Iris pigment epithelial cell (primary cell): ENCODE results near the gene HEXB.
"Not testable (repeated sequence)": the region's sequence is repeated elsewhere in the genome, so short reads cannot be mapped to it uniquely, and the experiment has no call there.

ENCODE experiments used
- DNase-seq: peaks from one replicate; pipeline ENCODE4 v3.0.0-alpha.2; 2011; ENCODE audit warnings: low read depth

The HEXB gene

GRCh38 chr5:74738406-74738805 is 53.4 kb downstream of the HEXB start:
- DNase-seq = no peak

- DNase-seq = not testable (repeated sequence)
These were observed 63.7 kb downstream of the HEXB start for GRCh38 chr5:74748742-74749141.

GRCh38 chr5:74761241-74761640 is 76.2 kb downstream of the HEXB start:
- no peak for DNase-seq

GRCh38 chr5:74762599-74762998 is 77.6 kb downstream of the HEXB start:
- peak; percentile 79 for DNase-seq

GRCh38 chr5:74763504-74763903 is 78.5 kb downstream of the HEXB start:
- DNase-seq = peak; percentile 31

- no peak for DNase-seq
These were observed 80.2 kb downstream of the HEXB start for GRCh38 chr5:74765201-74765600.

- no peak for DNase-seq
These were observed 80.9 kb downstream of the HEXB start for GRCh38 chr5:74765929-74766328.

- peak; percentile 55 for DNase-seq
These were observed 81.4 kb downstream of the HEXB start for GRCh38 chr5:74766418-74766848.

- peak; percentile 96 for DNase-seq
These were observed 82.0 kb downstream of the HEXB start, which contains the start of the genes GFM2 and NSA2 for GRCh38 chr5:74766849-74767578. GFM2 (minus strand) TSS chr5:74767117; CDS start chr5:74763742, 3,375 bp downstream. NSA2 (plus strand) TSS chr5:74767249; CDS start chr5:74767361, 112 bp downstream.

GRCh38 chr5:74767579-74767913 is 82.5 kb downstream of the HEXB start:
- DNase-seq = peak; percentile 78
